WTC11 (cell line): ENCODE data around the gene UNC13C.

Experiments used
- ATF2 ChIP-seq: sonication (generic); formaldehyde crosslinking; IDR thresholded peaks from 2 replicates; pipeline ENCODE4 v1.8.1; 2022; ENCODE audit warnings: low read depth, missing genetic modification reagents, borderline replicate concordance
- ATF6 ChIP-seq: sonication (generic); formaldehyde crosslinking; IDR thresholded peaks from 2 replicates; pipeline ENCODE4 v1.8.1; 2023; ENCODE audit warnings: mild to moderate bottlenecking, missing genetic modification reagents
- FOXK1 ChIP-seq: sonication (generic); formaldehyde crosslinking; IDR thresholded peaks from 2 replicates; pipeline ENCODE4 v1.8.0; 2022; ENCODE audit warnings: mild to moderate bottlenecking, moderate library complexity, missing genetic modification reagents
- GABPB1 ChIP-seq: sonication (generic); formaldehyde crosslinking; IDR thresholded peaks from 2 replicates; pipeline ENCODE4 v1.8.1; 2023; ENCODE audit warnings: mild to moderate bottlenecking, missing genetic modification reagents
- KAT7 ChIP-seq: sonication (generic); formaldehyde crosslinking; IDR thresholded peaks from 2 replicates; pipeline ENCODE4 v1.8.1; 2023; ENCODE audit warnings: missing genetic modification reagents, mild to moderate bottlenecking, borderline replicate concordance
- MLX ChIP-seq: sonication (generic); formaldehyde crosslinking; IDR thresholded peaks from 2 replicates; pipeline ENCODE4 v1.8.1; 2023; ENCODE audit warnings: mild to moderate bottlenecking, missing genetic modification reagents, moderate library complexity
- STAT6 ChIP-seq: sonication (generic); formaldehyde crosslinking; conservative IDR thresholded peaks from 2 replicates; pipeline ENCODE4 v1.8.1; 2023; ENCODE audit warnings: mild to moderate bottlenecking, low read depth, missing genetic modification reagents, moderate library complexity
- USF1 ChIP-seq: sonication (generic); formaldehyde crosslinking; IDR thresholded peaks from 2 replicates; pipeline ENCODE4 v1.8.0; 2022; ENCODE audit warnings: mild to moderate bottlenecking, missing genetic modification reagents
- ZNF263 ChIP-seq: sonication (generic); formaldehyde crosslinking; IDR thresholded peaks from 2 replicates; pipeline ENCODE4 v1.8.1; 2022; ENCODE audit warnings: low read depth, mild to moderate bottlenecking, moderate library complexity, missing genetic modification reagents
- ZNF512 ChIP-seq: sonication (generic); formaldehyde crosslinking; IDR thresholded peaks from 2 replicates; pipeline ENCODE4 v1.8.1; 2022; ENCODE audit warnings: missing genetic modification reagents, borderline replicate concordance
- TF ChIP-seq, protein P1 (sequence below): fragments of 200-600 bp; IDR thresholded peaks from 2 replicates; pipeline ENCODE4 v1.8.0; 2022; ENCODE audit warnings: antibody characterized with exemption
- TF ChIP-seq, protein P2 (sequence below): sonication (generic); formaldehyde crosslinking; IDR thresholded peaks from 2 replicates; pipeline ENCODE4 v1.8.0; 2022; ENCODE audit warnings: mild to moderate bottlenecking, missing genetic modification reagents

- TF ChIP-seq, protein P1, sequence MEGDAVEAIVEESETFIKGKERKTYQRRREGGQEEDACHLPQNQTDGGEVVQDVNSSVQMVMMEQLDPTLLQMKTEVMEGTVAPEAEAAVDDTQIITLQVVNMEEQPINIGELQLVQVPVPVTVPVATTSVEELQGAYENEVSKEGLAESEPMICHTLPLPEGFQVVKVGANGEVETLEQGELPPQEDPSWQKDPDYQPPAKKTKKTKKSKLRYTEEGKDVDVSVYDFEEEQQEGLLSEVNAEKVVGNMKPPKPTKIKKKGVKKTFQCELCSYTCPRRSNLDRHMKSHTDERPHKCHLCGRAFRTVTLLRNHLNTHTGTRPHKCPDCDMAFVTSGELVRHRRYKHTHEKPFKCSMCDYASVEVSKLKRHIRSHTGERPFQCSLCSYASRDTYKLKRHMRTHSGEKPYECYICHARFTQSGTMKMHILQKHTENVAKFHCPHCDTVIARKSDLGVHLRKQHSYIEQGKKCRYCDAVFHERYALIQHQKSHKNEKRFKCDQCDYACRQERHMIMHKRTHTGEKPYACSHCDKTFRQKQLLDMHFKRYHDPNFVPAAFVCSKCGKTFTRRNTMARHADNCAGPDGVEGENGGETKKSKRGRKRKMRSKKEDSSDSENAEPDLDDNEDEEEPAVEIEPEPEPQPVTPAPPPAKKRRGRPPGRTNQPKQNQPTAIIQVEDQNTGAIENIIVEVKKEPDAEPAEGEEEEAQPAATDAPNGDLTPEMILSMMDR = no peak
- TF ChIP-seq MLX (CRISPR knock-in tag) (no peak), STAT6 (no peak), FOXK1 (CRISPR knock-in tag) (no peak), GABPB1 (no peak), ZNF263 (CRISPR knock-in tag) (no peak), ZNF512 (CRISPR knock-in tag) (no peak), ATF2 (CRISPR knock-in tag) (no peak), USF1 (CRISPR knock-in tag) (no peak), ATF6 (CRISPR knock-in tag) (no peak), KAT7 (CRISPR knock-in tag) (no peak)
- TF ChIP-seq, protein P2, sequence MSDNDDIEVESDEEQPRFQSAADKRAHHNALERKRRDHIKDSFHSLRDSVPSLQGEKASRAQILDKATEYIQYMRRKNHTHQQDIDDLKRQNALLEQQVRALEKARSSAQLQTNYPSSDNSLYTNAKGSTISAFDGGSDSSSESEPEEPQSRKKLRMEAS (CRISPR knock-in tag) = no peak
Measured at GRCh38 chr15:54282228-54282836, 304.1 kb downstream of the UNC13C start.
